HepG2 (cell line): ENCODE measurements around the gene HMCN2. TPM values are rescaled to one million over a fixed set of nuclear protein-coding genes. Genes with fewer than 3 reads are reported as not detected.

Source experiments
- ATAC-seq: fragments of 200-7000 bp; cut with Tn5 transposase; 3 replicates; pipeline ENCODE4 v1.9.1; 2020; ENCODE audit warnings: mild to moderate bottlenecking, moderate library complexity
- BruUV-seq: library from RNA; stranded (reverse); fragments of 400-500 nt; replicated peaks from 2 replicates; lab custom pipeline; 2021; lab: Mats Ljungman, UMichigan
- CTCF ChIA-PET: fragments of 300-600 bp; formaldehyde crosslinking; extraction: SDS; loops from one replicate; lab custom pipeline; 2021; ENCODE audit warnings: low total read pairs, inconsistent platforms, low intra/inter-chr PET ratio; lab: Yijun Ruan, JAX
- POLR2A ChIA-PET: fragments of 350-600 bp; sonication (Branson Sonifier 250); formaldehyde crosslinking; loops from one replicate; lab custom pipeline; 2020; ENCODE audit warnings: antibody characterized with exemption, inconsistent platforms; lab: Yijun Ruan, JAX
- DNase-seq: peaks from one replicate; pipeline ENCODE4 v3.0.0-alpha.2; 2015; ENCODE audit warnings: low spot score
- FAIRE-seq: peaks from 3 replicates; lab custom pipeline; 2011; peaks lifted over from hg19 to GRCh38; lab: Jason Lieb, UNC
- H2AFZ ChIP-seq: one replicate; pipeline ENCODE4 v1.6.1; 2011; ENCODE audit warnings: low read length, inconsistent platforms
- H3K27ac ChIP-seq: fragments of 300-600 bp; 3 replicates; pipeline ENCODE4 v1.8.0; 2011; ENCODE audit warnings: mixed run types, mild to moderate bottlenecking, mixed read lengths, low read length, inconsistent platforms; ENCODE audit not compliant: insufficient read depth; ENCODE audit errors: extremely low read length
- H3K27me3 ChIP-seq, 2 experiments: fragments of 200-600 bp in 1 of 2; 2 replicates in 1 of 2; 3 replicates in 1 of 2; pipeline versions ENCODE4 v1.6.0 to v1.8.0; 2011; ENCODE audit warnings: low read length in 2 of 2, mild to moderate bottlenecking in 2 of 2, moderate library complexity in 2 of 2, inconsistent platforms in 1 of 2; ENCODE audit not compliant: insufficient read depth in 2 of 2, control insufficient read depth in 1 of 2
- H3K36me3 ChIP-seq, 2 experiments: fragments of 200-600 bp in 1 of 2; replicated peaks in 1 of 2; 2 replicates in 1 of 2; 3 replicates in 1 of 2; pipeline versions ENCODE4 v1.5.1 to v1.8.0; 2011; ENCODE audit warnings: low read length in 2 of 2, inconsistent platforms in 1 of 2; ENCODE audit not compliant: insufficient read depth in 2 of 2, control insufficient read depth in 1 of 2
- H3K4me1 ChIP-seq: 2 replicates; pipeline ENCODE4 v1.5.1; 2012; ENCODE audit warnings: low read length, inconsistent platforms; ENCODE audit not compliant: insufficient read depth
- H3K4me2 ChIP-seq: 2 replicates; pipeline ENCODE4 v1.6.0; 2011; ENCODE audit warnings: low read depth, low read length, inconsistent platforms
- H3K4me3 ChIP-seq, 3 experiments: fragments of 200-600 bp in 1 of 3; sonication (generic), shearing (Covaris generic) in 1 of 3; replicated peaks in 1 of 3; 2 replicates each; pipeline ENCODE4 v1.5.1; 2011 to 2016; ENCODE audit warnings: low read length in 3 of 3, inconsistent platforms in 2 of 3, low read depth in 2 of 3, mild to moderate bottlenecking in 2 of 3, control low read depth in 1 of 3, mixed read lengths in 1 of 3; ENCODE audit not compliant: insufficient read depth in 1 of 3
- H3K79me2 ChIP-seq: one replicate; pipeline ENCODE4 v1.6.1; 2011; ENCODE audit warnings: low read length, inconsistent platforms; ENCODE audit not compliant: insufficient read depth
- H3K9ac ChIP-seq: 2 replicates; pipeline ENCODE4 v1.6.0; 2011; ENCODE audit warnings: mild to moderate bottlenecking, low read depth, low read length, inconsistent platforms; ENCODE audit not compliant: insufficient read depth
- H3K9me3 ChIP-seq: 2 replicates; pipeline ENCODE4 v1.5.1; 2012; ENCODE audit warnings: mild to moderate bottlenecking, low read length
- H4K20me1 ChIP-seq: 2 replicates; pipeline ENCODE4 v1.6.0; 2011; ENCODE audit warnings: inconsistent platforms, mild to moderate bottlenecking, low read length, moderate library complexity; ENCODE audit not compliant: insufficient read depth
- ARHGAP35 ChIP-seq: sonication (generic); formaldehyde crosslinking; IDR thresholded peaks from 2 replicates; pipeline ENCODE4 v1.9.0; 2022; ENCODE audit warnings: mild to moderate bottlenecking, inconsistent platforms, moderate library complexity, missing genetic modification reagents, borderline replicate concordance
- DMAP1 ChIP-seq: IDR thresholded peaks from 2 replicates; pipeline ENCODE4 v1.6.1; 2016
- FLYWCH1 ChIP-seq: sonication (generic); formaldehyde crosslinking; IDR thresholded peaks from 2 replicates; pipeline ENCODE4 v1.8.1; 2023; ENCODE audit warnings: mild to moderate bottlenecking, missing genetic modification reagents
- GFI1 ChIP-seq: sonication (generic); formaldehyde crosslinking; IDR thresholded peaks from 2 replicates; pipeline ENCODE4 v1.5.0; 2020; ENCODE audit warnings: missing genetic modification reagents, mild to moderate bottlenecking, borderline replicate concordance
- KLF9 ChIP-seq: IDR thresholded peaks from 2 replicates; pipeline ENCODE4 v1.6.1; 2016; ENCODE audit warnings: low read depth
- LCORL ChIP-seq, 2 experiments: fragments of 450-650 bp in 1 of 2; sonication (generic) in 1 of 2; formaldehyde crosslinking in 1 of 2; IDR thresholded peaks; 2 replicates each; pipeline versions ENCODE4 v1.5.0 to v1.6.1; 2017 to 2020; ENCODE audit warnings: antibody characterized with exemption in 1 of 2, missing genetic modification reagents in 1 of 2
- RBAK ChIP-seq: sonication (generic); formaldehyde crosslinking; IDR thresholded peaks from 2 replicates; pipeline ENCODE4 v1.5.1; 2020; ENCODE audit warnings: mild to moderate bottlenecking, missing genetic modification reagents
- REXO4 ChIP-seq: sonication (generic); formaldehyde crosslinking; IDR thresholded peaks from 2 replicates; pipeline ENCODE4 v1.8.0; 2022; ENCODE audit warnings: missing genetic modification reagents, mild to moderate bottlenecking, borderline replicate concordance
- SMARCC2 ChIP-seq: fragments of 450-650 bp; IDR thresholded peaks from 2 replicates; pipeline ENCODE4 v1.6.1; 2017; ENCODE audit warnings: antibody characterized with exemption, mild to moderate bottlenecking
- SOX13 ChIP-seq, 3 experiments: fragments of 450-650 bp in 1 of 3; sonication (generic) in 1 of 3; formaldehyde crosslinking in 1 of 3; IDR thresholded peaks in 2 of 3; conservative IDR thresholded peaks in 1 of 3; 2 replicates each; pipeline versions ENCODE4 v1.5.0 to v1.6.1; 2016 to 2020; ENCODE audit warnings: antibody characterized with exemption in 1 of 3, mild to moderate bottlenecking in 1 of 3, missing compliant biosample characterization in 1 of 3, missing genetic modification reagents in 1 of 3, moderate library complexity in 1 of 3
- ZC3H13 ChIP-seq: sonication (generic); formaldehyde crosslinking; IDR thresholded peaks from 2 replicates; pipeline ENCODE4 v1.8.1; 2023; ENCODE audit warnings: mild to moderate bottlenecking, missing genetic modification reagents, moderate library complexity
- ZFP37 ChIP-seq: sonication (generic); formaldehyde crosslinking; IDR thresholded peaks from 2 replicates; pipeline ENCODE4 v1.4.0; 2020; ENCODE audit warnings: missing genetic modification reagents, borderline replicate concordance
- ZNF160 ChIP-seq: sonication (generic); formaldehyde crosslinking; IDR thresholded peaks from 2 replicates; pipeline ENCODE4 v1.8.0; 2022; ENCODE audit warnings: mild to moderate bottlenecking, inconsistent platforms, missing genetic modification reagents
- ZNF30 ChIP-seq: sonication (generic); formaldehyde crosslinking; IDR thresholded peaks from 2 replicates; pipeline ENCODE4 v1.5.0; 2020; ENCODE audit warnings: mild to moderate bottlenecking, missing genetic modification reagents
- ZNF33A ChIP-seq: sonication (generic); formaldehyde crosslinking; IDR thresholded peaks from 2 replicates; pipeline ENCODE4 v1.5.1; 2020; ENCODE audit warnings: missing genetic modification reagents, mild to moderate bottlenecking, moderate library complexity, borderline replicate concordance
- ZNF605 ChIP-seq: sonication (generic); formaldehyde crosslinking; IDR thresholded peaks from 2 replicates; pipeline ENCODE4 v1.8.0; 2022; ENCODE audit warnings: mild to moderate bottlenecking, missing genetic modification reagents
- ZSCAN20 ChIP-seq: sonication (generic); formaldehyde crosslinking; IDR thresholded peaks from 2 replicates; pipeline ENCODE4 v1.4.0; 2020; ENCODE audit warnings: missing genetic modification reagents, mild to moderate bottlenecking, borderline replicate concordance
- WGBS: methylation state at CpG from one replicate; pipeline ENCODE4 v1.1.6; 2017; ENCODE audit warnings: low lambda C conversion rate; 5-methylcytosine and 5-hydroxymethylcytosine counted together
- in situ Hi-C: cut with HindIII; loops from 2 replicates; pipeline ENCODE4 v1.10.0; 2017; ENCODE audit warnings: low pct_unique_long_range_greater_than_20kb; ENCODE audit not compliant: extremely low pct_ligation_motif_present
- intact Hi-C: fragments of 100-400 bp; cut with micrococcal nuclease; formaldehyde crosslinking; loops from one replicate; pipeline ENCODE4 v1.10.0; 2022; ENCODE audit not compliant: unreplicated experiment
- polyA plus RNA-seq, 8 experiments: library from polyadenylated mRNA; depleted of rRNA in 3 of 8; stranded (reverse) in 7 of 8; unstranded in 1 of 8; fragments of >200 nt; fragmentation: Illumina TruSeq in 4 of 8; extraction: Trizol in 4 of 8; gene quantifications; 2 replicates each; pipeline versions ENCODE4 v1.2.1 to v1.2.3, GENCODE V29; 2011 to 2016; ENCODE audit warnings: low read depth in 4 of 8, missing spikeins in 1 of 8, mixed read lengths in 1 of 8; ENCODE audit not compliant: insufficient read depth in 1 of 8
- total RNA-seq, 5 experiments: library from RNA; depleted of rRNA; stranded (reverse); fragments of >200 nt; fragmentation: Illumina TruSeq; extraction: Trizol; gene quantifications; 2 replicates each; pipeline ENCODE4 v1.2.3, GENCODE V29; 2016; ENCODE audit warnings: low read depth in 1 of 5
- TF ChIP-seq, protein P1 (sequence below): sonication (generic); formaldehyde crosslinking; IDR thresholded peaks from 2 replicates; pipeline ENCODE4 v1.8.1; 2023; ENCODE audit warnings: missing genetic modification reagents, inconsistent platforms, borderline replicate concordance

HMCN2 gene
- total and polyA plus RNA-seq, 2 of the 13 experiments (the other 11 are each of a cell fraction or from before 2014, with no cell fraction given): 0.09 TPM; not detected in 1

DNA sequence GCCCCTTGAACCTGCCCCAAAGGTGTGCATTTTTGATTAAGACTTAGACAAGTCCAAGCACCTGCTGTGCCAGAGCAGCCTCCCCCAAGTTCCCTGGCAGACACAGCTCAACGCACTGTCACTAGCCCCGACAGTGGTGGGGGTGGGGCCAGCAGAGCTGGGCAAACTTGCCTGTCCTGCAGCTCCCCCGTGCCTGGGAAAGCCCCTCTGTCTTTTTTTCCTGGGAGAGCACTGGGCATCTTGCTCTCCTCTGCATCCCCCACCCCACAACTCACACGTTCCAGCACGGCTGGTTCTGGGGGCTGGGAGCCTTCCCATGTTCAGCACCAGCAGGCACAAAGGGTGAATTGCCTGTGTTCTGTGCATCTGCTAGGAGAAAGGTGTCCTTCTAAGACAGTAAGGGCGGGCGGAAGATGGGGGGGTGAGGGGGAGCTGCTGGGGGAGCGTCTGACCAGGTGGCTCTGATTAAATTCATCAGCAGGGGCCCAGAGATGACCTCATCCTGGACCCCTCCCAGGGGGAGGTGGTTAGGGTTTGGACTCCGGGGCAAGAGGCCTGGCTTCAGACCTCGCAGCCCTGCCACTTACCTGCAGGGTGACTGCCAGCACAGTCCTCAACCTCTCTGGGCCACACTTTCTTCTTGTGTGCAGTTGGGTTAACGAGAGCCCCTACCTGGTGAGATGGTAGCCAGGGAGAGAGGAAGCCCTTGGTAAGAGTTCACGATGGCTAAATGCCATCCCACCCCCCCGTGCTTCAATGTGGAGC lies 23.5 kb downstream of the HMCN2 start (continued):
- TF ChIP-seq, protein P1, sequence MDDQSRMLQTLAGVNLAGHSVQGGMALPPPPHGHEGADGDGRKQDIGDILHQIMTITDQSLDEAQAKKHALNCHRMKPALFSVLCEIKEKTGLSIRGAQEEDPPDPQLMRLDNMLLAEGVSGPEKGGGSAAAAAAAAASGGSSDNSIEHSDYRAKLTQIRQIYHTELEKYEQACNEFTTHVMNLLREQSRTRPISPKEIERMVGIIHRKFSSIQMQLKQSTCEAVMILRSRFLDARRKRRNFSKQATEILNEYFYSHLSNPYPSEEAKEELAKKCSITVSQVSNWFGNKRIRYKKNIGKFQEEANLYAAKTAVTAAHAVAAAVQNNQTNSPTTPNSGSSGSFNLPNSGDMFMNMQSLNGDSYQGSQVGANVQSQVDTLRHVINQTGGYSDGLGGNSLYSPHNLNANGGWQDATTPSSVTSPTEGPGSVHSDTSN (CRISPR knock-in tag): no peak
- TF ChIP-seq ZC3H13 (CRISPR knock-in tag) (no peak), ZNF30 (CRISPR knock-in tag) (no peak), ZNF33A (no peak), GFI1 (CRISPR knock-in tag) (no peak), RBAK (no peak)

DNA sequence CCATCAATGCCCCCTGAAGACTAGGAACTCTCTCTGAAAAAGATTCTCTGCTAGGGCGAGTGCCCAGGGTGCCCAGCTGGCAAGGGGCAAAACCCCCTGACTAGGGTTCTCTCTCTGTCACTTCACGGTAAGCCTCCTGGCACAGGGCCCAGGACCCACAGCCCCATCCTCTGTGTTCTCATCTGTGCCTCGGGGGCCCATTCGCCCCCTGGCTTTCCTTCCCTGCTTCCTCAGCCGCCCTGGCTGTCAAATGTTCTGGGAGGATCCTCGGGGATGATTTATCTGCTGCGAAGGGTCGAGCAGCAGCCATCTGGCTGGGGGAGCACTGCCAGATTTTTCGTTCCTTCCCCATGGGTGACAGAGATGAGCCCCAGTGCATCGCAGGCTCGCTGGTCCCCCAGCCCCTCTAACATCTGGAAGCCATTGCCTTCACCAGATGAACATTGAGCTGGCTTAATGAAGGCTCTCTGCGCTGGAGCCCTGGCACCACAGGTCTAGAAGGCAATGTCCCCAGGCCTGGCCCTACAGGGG lies 24.2 kb downstream of the HMCN2 start:
- Histone ChIP-seq H3K27me3 (peaks cover 8 to 53% of the 10 kb centered on the region in 2 experiments; a peak in 4 of 5 replicates), H3K4me2 (no peak overlapping the region), H2AFZ (no peak overlapping the region), H3K9me3 (no peaks in the 10 kb centered on the region), H4K20me1 (no peaks in the 10 kb centered on the region), H3K36me3 (no peaks in the 10 kb centered on the region), H3K79me2 (no peaks in the 10 kb centered on the region), H3K4me3 (no peak overlapping the region), H3K4me1 (no peaks in the 10 kb centered on the region), H3K27ac (no peak overlapping the region), H3K9ac (no peak overlapping the region)
- intact Hi-C loops: no loop called here
- in situ Hi-C loops: no loop called here
- no TSS peak for BruUV-seq
- FAIRE-seq (no peak), ATAC-seq (no peak), DNase-seq (no peak)
- ChIA-PET CTCF (no interaction called here), POLR2A (no interaction called here)
- WGBS: 16% methylated on average over 5 of the region's 12 CpGs
- TF ChIP-seq ZNF160 (CRISPR knock-in tag): no peak
- no peak for TF ChIP-seq ZSCAN20 (CRISPR knock-in tag)
- no peak for TF ChIP-seq FLYWCH1 (CRISPR knock-in tag)
- TF ChIP-seq ARHGAP35 (CRISPR knock-in tag): no peak
- no peak for TF ChIP-seq ZNF605 (CRISPR knock-in tag)
- no peak for TF ChIP-seq SOX13 (IDR thresholded peaks at IDR 0.05)
- no peak for TF ChIP-seq SOX13 (CRISPR knock-in tag; conservative IDR thresholded peaks at IDR 0.05 in 1 of 2, IDR thresholded peaks at IDR 0.05 in 1 of 2)
- no peak for TF ChIP-seq REXO4 (CRISPR knock-in tag)
- TF ChIP-seq KLF9 (CRISPR knock-in tag): no peak
- no peak for TF ChIP-seq ZFP37
- no peak for TF ChIP-seq DMAP1 (CRISPR knock-in tag)
- TF ChIP-seq LCORL (IDR thresholded peaks at IDR 0.05): no peak
- no peak for TF ChIP-seq LCORL (CRISPR knock-in tag; IDR thresholded peaks at IDR 0.05)
- TF ChIP-seq SMARCC2: no peak
